ENCODE measurements around the gene GMEB2.

Gene GMEB2

GRCh38 chr20:63558804-63559484 lies 68.0 kb downstream of the GMEB2 start:
- DNase-seq (no peak), ATAC-seq (no peak)

GRCh38 chr20:63557481-63557891 lies 69.4 kb downstream of the GMEB2 start:
- DNase-seq (no peak), ATAC-seq (no peak)

GRCh38 chr20:63556873-63557478 lies 69.9 kb downstream of the GMEB2 start:
- ATAC-seq (no peak), DNase-seq (no peak)

- ATAC-seq = no peak
- no peak for DNase-seq
Measured at GRCh38 chr20:63555661-63556381, 71.1 kb downstream of the GMEB2 start.

- DNase-seq (no peak), ATAC-seq (no peak)
Measured at GRCh38 chr20:63554361-63555278, 72.3 kb downstream of the GMEB2 start.

- peak; percentile 20 for ATAC-seq
- peak; percentile 64 for DNase-seq
Measured at GRCh38 chr20:63553933-63554290, 73.0 kb downstream of the GMEB2 start, which contains the start of gene FNDC11. FNDC11 (plus strand) TSS chr20:63554159; CDS start chr20:63555664, 1,505 bp downstream.

- peak; percentile 91 for DNase-seq
- ATAC-seq = peak; percentile 70
Measured at GRCh38 chr20:63553251-63553932, 73.5 kb downstream of the GMEB2 start.

GRCh38 chr20:63552481-63553249 lies 74.2 kb downstream of the GMEB2 start:
- ATAC-seq (no peak), DNase-seq (peak; percentile 32)

- DNase-seq (no peak), ATAC-seq (no peak)
Measured at GRCh38 chr20:63551068-63551467, 75.8 kb downstream of the GMEB2 start.

GRCh38 chr20:63549679-63550282 lies 77.1 kb downstream of the GMEB2 start:
- ATAC-seq (no peak), DNase-seq (no peak)

- DNase-seq (no peak), ATAC-seq (no peak)
Measured at GRCh38 chr20:63549019-63549418, 77.9 kb downstream of the GMEB2 start.

GRCh38 chr20:63548542-63548941 lies 78.4 kb downstream of the GMEB2 start:
- no peak for ATAC-seq
- DNase-seq = no peak

- ATAC-seq = no peak
Measured at GRCh38 chr20:63547725-63548480, 79.0 kb downstream of the GMEB2 start, which contains the start of gene SRMS. SRMS (minus strand) TSS chr20:63547749; CDS start chr20:63547463, 286 bp downstream.

GRCh38 chr20:63546956-63547724 lies 79.8 kb downstream of the GMEB2 start:
- ATAC-seq = no peak
- DNase-seq = no peak

More at GRCh38 chr20:63547725-63548480, 79.0 kb downstream of the GMEB2 start, which contains the start of gene SRMS:
- no peak for DNase-seq

- DNase-seq = no peak
- ATAC-seq = no peak
Measured at GRCh38 chr20:63546256-63546955, 80.5 kb downstream of the GMEB2 start.

- ATAC-seq (no peak), DNase-seq (no peak)
Measured at GRCh38 chr20:63545814-63546213, 81.1 kb downstream of the GMEB2 start.

GRCh38 chr20:63544958-63545516 lies 81.9 kb downstream of the GMEB2 start:
- DNase-seq (no peak), ATAC-seq (no peak)
